Measurements from ENCODE around the gene SYPL1. TPM values are rescaled to one million over a fixed set of nuclear protein-coding genes. Genes with fewer than 3 reads are reported as not detected.

Gene SYPL1
- total and polyA plus RNA-seq, 9 of the 15 experiments (the other 6 are each of a cell fraction or from before 2014, with no cell fraction given): 23.8 to 214 (median 70.2) TPM

- peaks cover 17 to 54% of the 10 kb centered on the region in 2 experiments; a peak in 4 of 5 replicates for H3K27me3 ChIP-seq (ENCODE audit: control insufficient read depth in 2 of 2, insufficient read depth in 2 of 2, low read length in 2 of 2)
- TF ChIP-seq JUNB (CRISPR knock-in tag; conservative IDR thresholded peaks at IDR 0.05): 0 out of 2 replicates have a peak, but pooled peaks have one; percentile 13
- peak; percentile 36; the same call in 1 of the 2 replicates for TF ChIP-seq ZNF740 (CRISPR knock-in tag; IDR thresholded peaks at IDR 0.05)
- no peak for TF ChIP-seq ZNF740 (tag; IDR thresholded peaks at IDR 0.05)
- TF ChIP-seq NR3C1 (CRISPR knock-in tag; IDR thresholded peaks at IDR 0.05): no peak
- no peak for TF ChIP-seq SIX5 (IDR thresholded peaks at IDR 0.05; ENCODE audit: borderline replicate concordance in 1 of 2, insufficient read depth in 1 of 2, low read depth in 1 of 2, low read length in 2 of 2)
- no peak for TF ChIP-seq NR2C2 (CRISPR knock-in tag; IDR thresholded peaks at IDR 0.05)
- peak; percentile 20; the same call in 1 of the 2 replicates for TF ChIP-seq NR2C2 (tag; IDR thresholded peaks at IDR 0.05)
- intact Hi-C loops (cut with micrococcal nuclease) (no loop called here), in situ Hi-C loops (cut with MboI) (no loop called here)
- no peak for FAIRE-seq
- no peak for ATAC-seq
- no peak overlapping the region for H3K4me2 ChIP-seq (ENCODE audit: insufficient read depth, low read length)
- peak overlapping the region in 1 of 2 experiments; percentile 42; a peak in 1 of 4 replicates for H3K9ac ChIP-seq (ENCODE audit: insufficient read depth in 1 of 2, low read depth in 2 of 2, low read length in 2 of 2)
- H3K4me1 ChIP-seq (replicated peaks in 1 of 2; ENCODE audit: control insufficient read depth in 2 of 2, insufficient read depth in 2 of 2, low read length in 2 of 2): peaks cover 16 to 26% of the 10 kb centered on the region in 2 experiments
- WGBS (ENCODE audit: insufficient coverage, low coverage, missing lambda C conversion rate): 16% methylated on average over 26 of the region's 26 CpGs
- no peak overlapping the region for H2AFZ ChIP-seq (ENCODE audit: low read depth, low read length)
- H3K9me1 ChIP-seq (ENCODE audit: control insufficient read depth, insufficient read depth, low read length): peaks cover 7% of the 10 kb centered on the region
- no peaks in the 10 kb centered on the region for H3K79me2 ChIP-seq (ENCODE audit: control insufficient read depth, insufficient read depth, low read length)
- DNase-seq (ENCODE audit: extremely low read depth in 1 of 4, low spot score in 3 of 4): no peak
- no peaks in the 10 kb centered on the region for H3K36me3 ChIP-seq (ENCODE audit: control insufficient read depth, insufficient read depth, low read length)
- ChIA-PET CTCF (ENCODE audit: low intra/inter-chr PET ratio) (no interaction called here), POLR2A (no interaction called here)
- BruUV-seq (replicated peaks): no TSS peak
- no peak overlapping the region for H3K4me3 ChIP-seq
- no peak overlapping the region for H3K27ac ChIP-seq (ENCODE audit: extremely low read depth, low read depth, low read length)
- peaks cover 7% of the 10 kb centered on the region; the same call in 1 of the 2 replicates for H4K20me1 ChIP-seq (replicated peaks; ENCODE audit: control insufficient read depth, insufficient read depth, low read length)
- H3K9me3 ChIP-seq (replicated peaks; ENCODE audit: control insufficient read depth, insufficient read depth, low read depth, low read length): no peaks in the 10 kb centered on the region
Observed at GRCh38 chr7:106065575-106066500, 46.3 kb downstream of the SYPL1 start.

Data from K562 (cell line).